Loucy (cell line): Measurements from ENCODE around the gene PDPR.
"Not testable (repeated sequence)": the region's sequence is repeated elsewhere in the genome, so short reads cannot be mapped to it uniquely, and the experiment has no call there.

Source experiments
- CTCF ChIP-seq: fragments of 200-600 bp; sonication (generic); conservative IDR thresholded peaks from 2 replicates; pipeline ENCODE4 v1.5.1; 2014; ENCODE audit warnings: mild to moderate bottlenecking, antibody characterized with exemption, low read length
- EZH2phosphoT487 ChIP-seq: fragments of 200-600 bp; IDR thresholded peaks from 2 replicates; pipeline ENCODE4 v1.6.1; 2018; ENCODE audit warnings: antibody characterized with exemption, mild to moderate bottlenecking, moderate library complexity, borderline replicate concordance

DNA sequence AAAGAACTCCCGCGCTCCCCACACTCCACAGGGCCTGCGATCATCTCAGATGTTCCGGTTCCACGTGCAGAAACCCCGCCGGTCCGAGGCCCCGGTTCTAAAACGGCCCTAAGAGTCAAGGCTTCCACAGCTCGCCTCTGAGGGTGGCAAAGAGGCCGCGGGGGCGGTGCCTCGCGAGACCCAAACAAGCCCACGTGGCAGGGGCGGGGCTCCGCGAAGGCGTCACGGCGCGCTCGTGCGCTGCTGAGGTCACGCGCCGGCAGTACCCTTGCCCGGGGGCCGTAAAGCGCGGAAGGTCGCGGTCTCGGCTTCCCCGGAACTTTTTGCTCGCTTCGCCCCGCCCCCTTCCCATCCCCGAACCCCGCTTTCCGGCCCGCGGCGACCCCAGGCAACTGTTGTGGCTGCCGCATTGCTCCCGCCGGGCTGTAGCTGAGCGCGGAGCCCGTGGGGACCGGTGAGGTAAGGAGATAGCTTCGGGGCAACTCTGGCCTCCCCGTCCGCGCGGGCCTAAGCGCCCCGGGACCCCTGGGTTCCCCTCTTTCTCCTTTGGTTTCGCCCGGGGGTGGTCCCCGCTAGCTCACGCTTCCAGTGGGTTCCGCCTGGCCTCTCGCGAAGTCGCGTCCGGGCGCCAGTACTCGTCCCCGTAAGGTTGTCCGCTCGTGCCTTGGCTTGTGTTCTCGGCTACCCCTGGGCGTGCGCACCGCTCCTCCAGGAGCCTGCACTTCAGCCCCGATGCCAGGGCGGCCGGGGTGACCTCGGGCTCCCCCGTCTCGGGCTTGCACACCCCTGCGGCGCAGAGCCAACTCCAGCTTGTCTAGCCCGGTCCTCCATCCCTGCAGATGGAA lies at the start of gene PDPR:
- not testable (repeated sequence) for TF ChIP-seq CTCF, EZH2phosphoT487
